AG04450 (cell line): Measurements from ENCODE around the gene BIRC7. TPM values are rescaled to one million over a fixed set of nuclear protein-coding genes. Genes with fewer than 3 reads are reported as not detected.

Source experiments
- CTCF ChIA-PET: fragments of 300-600, 350-600 bp; formaldehyde crosslinking; extraction: SDS; loops from one replicate; lab custom pipeline; 2022; ENCODE audit warnings: antibody characterized with exemption, inconsistent platforms; lab: Charles Lee
- POLR2A ChIA-PET: fragments of 350-600 bp; formaldehyde crosslinking; extraction: SDS; loops from one replicate; lab custom pipeline; 2021; ENCODE audit warnings: antibody characterized with exemption, inconsistent platforms; lab: Yijun Ruan, JAX
- DNase-seq: peaks from one replicate; pipeline ENCODE4 v3.0.0-alpha.2; 2011; ENCODE audit warnings: low read depth, low spot score
- H3K27ac ChIP-seq: one replicate; pipeline ENCODE4 v1.5.1; 2012; ENCODE audit warnings: low read depth, low read length, control low read depth
- H3K27me3 ChIP-seq: one replicate; pipeline ENCODE4 v1.6.0; 2012; ENCODE audit warnings: low read length; ENCODE audit not compliant: control insufficient read depth, insufficient read depth
- H3K4me3 ChIP-seq: 2 replicates; pipeline ENCODE4 v1.5.1; 2011; ENCODE audit warnings: mild to moderate bottlenecking, low read depth, low read length, control low read depth
- H3K9me3 ChIP-seq: 2 replicates; pipeline ENCODE4 v1.5.1; 2012; ENCODE audit warnings: low read length; ENCODE audit not compliant: control insufficient read depth, insufficient read depth
- CTCF ChIP-seq: IDR thresholded peaks from 2 replicates; pipeline ENCODE4 v1.5.1; 2011; ENCODE audit warnings: low read depth, low read length, control low read depth, inconsistent platforms
- polyA plus RNA-seq: library from polyadenylated mRNA; depleted of rRNA; stranded (reverse); fragments of >200 nt; gene quantifications from 2 replicates; pipeline ENCODE4 v1.2.3, GENCODE V29; 2011

Gene BIRC7
- polyA plus RNA-seq, 1 experiment: not detected

GRCh38 chr20:63243604-63244247 lies 8.0 kb downstream of the BIRC7 start:
- ChIA-PET CTCF (interaction anchor here (3.6 kb wide), 1 partner anchor 20 kb away, joined by 13 read pairs; no protein-coding TSS in a partner anchor), POLR2A (no interaction called here)
- TF ChIP-seq CTCF: no peak
- H3K4me3 ChIP-seq: no peak overlapping the region
- DNase-seq: no peak
- H3K9me3 ChIP-seq: no peaks in the 10 kb centered on the region; the same call in 1 of the 2 replicates
- H3K27ac ChIP-seq: no peak overlapping the region
- H3K27me3 ChIP-seq: peaks cover 20% of the 10 kb centered on the region

- ChIA-PET POLR2A (no interaction called here), CTCF (interaction anchor here (3.6 kb wide), 1 partner anchor 21 kb away, joined by 13 read pairs; no protein-coding TSS in a partner anchor)
- Histone ChIP-seq H3K27me3 (peaks cover 21% of the 10 kb centered on the region), H3K9me3 (no peaks in the 10 kb centered on the region; the same call in 1 of the 2 replicates), H3K4me3 (no peak overlapping the region), H3K27ac (no peak overlapping the region)
- TF ChIP-seq CTCF: no peak
- no peak for DNase-seq
Measured at GRCh38 chr20:63244468-63244867, 8.8 kb downstream of the BIRC7 start.

- TF ChIP-seq CTCF: no peak
- CTCF ChIA-PET: interaction anchor here (3.6 kb wide), 1 partner anchor 23 kb away, joined by 13 read pairs; no protein-coding TSS in a partner anchor
- H3K9me3 ChIP-seq: no peaks in the 10 kb centered on the region; the same call in 1 of the 2 replicates
- DNase-seq: no peak
- POLR2A ChIA-PET: no interaction called here
- H3K27me3 ChIP-seq: peaks cover 16% of the 10 kb centered on the region
- H3K4me3 ChIP-seq: no peak overlapping the region
- H3K27ac ChIP-seq: no peak overlapping the region
Measured at GRCh38 chr20:63246490-63247288, 11.0 kb downstream of the BIRC7 start.

- Histone ChIP-seq H3K27me3 (peaks cover 18% of the 10 kb centered on the region), H3K9me3 (no peaks in the 10 kb centered on the region; the same call in 1 of the 2 replicates), H3K4me3 (no peak overlapping the region), H3K27ac (no peak overlapping the region)
- no peak for TF ChIP-seq CTCF
- ChIA-PET CTCF (interaction anchor here (0.7 kb wide), 1 partner anchor 24 kb away, joined by 3 read pairs; no protein-coding TSS in a partner anchor), POLR2A (no interaction called here)
- DNase-seq: no peak
Measured at GRCh38 chr20:63247671-63248228, 12.0 kb downstream of the BIRC7 start.
